Common myeloid progenitor, CD34-positive (primary cell): Measurements from ENCODE around the gene ANAPC15.

Source experiments
- CTCF ChIA-PET: fragments of 350-600 bp; sonication (Branson Sonifier 250); formaldehyde crosslinking; loops from one replicate; lab custom pipeline; 2021; ENCODE audit warnings: antibody characterized with exemption; lab: Charles Lee
- POLR2A ChIA-PET: fragments of 350-600 bp; sonication (Branson Sonifier 250); formaldehyde crosslinking; loops from one replicate; lab custom pipeline; 2021; ENCODE audit warnings: antibody characterized with exemption; lab: Charles Lee
- DNase-seq, 3 donors: peaks; one replicate each; pipeline versions ENCODE4 v3.0.0 to v3.0.0-alpha.2; 2013
- H3K27ac ChIP-seq, 2 experiments: 1 replicate in 1 of 2; 2 replicates in 1 of 2; pipeline ENCODE4 v1.7.0; 2013; ENCODE audit warnings: inconsistent platforms in 2 of 2, low read length in 2 of 2, mild to moderate bottlenecking in 2 of 2, low read depth in 1 of 2, moderate library complexity in 1 of 2; ENCODE audit not compliant: severe bottlenecking in 2 of 2, insufficient read depth in 1 of 2, poor library complexity in 1 of 2
- H3K27me3 ChIP-seq, 5 experiments: replicated peaks in 2 of 5; 1 replicate in 3 of 5; 2 replicates in 2 of 5; pipeline versions ENCODE4 v1.6.1 to v1.7.0; 2013; ENCODE audit warnings: low read length in 4 of 5, mild to moderate bottlenecking in 2 of 5, moderate library complexity in 2 of 5, inconsistent platforms in 1 of 5; ENCODE audit not compliant: insufficient read depth in 5 of 5, control insufficient read depth in 4 of 5
- H3K36me3 ChIP-seq, 4 experiments: 1 replicate in 2 of 4; 2 replicates in 2 of 4; pipeline versions ENCODE4 v1.6.1 to v1.7.0; 2013; ENCODE audit warnings: low read length in 3 of 4, control low read depth in 1 of 4, mild to moderate bottlenecking in 1 of 4; ENCODE audit not compliant: control insufficient read depth in 4 of 4, insufficient read depth in 4 of 4
- H3K4me1 ChIP-seq, 4 experiments: 1 replicate in 3 of 4; 2 replicates in 1 of 4; pipeline versions ENCODE4 v1.6.1 to v1.7.1; 2013; ENCODE audit warnings: low read length in 3 of 4, mild to moderate bottlenecking in 3 of 4, control low read depth in 1 of 4, inconsistent platforms in 1 of 4, moderate library complexity in 1 of 4; ENCODE audit not compliant: control insufficient read depth in 4 of 4, insufficient read depth in 4 of 4; ENCODE audit errors: control extremely low read depth in 1 of 4
- H3K4me3 ChIP-seq, 7 experiments: 1 replicate in 4 of 7; 2 replicates in 3 of 7; pipeline versions ENCODE4 v1.5.1 to v1.7.0; 2013; ENCODE audit warnings: mild to moderate bottlenecking in 7 of 7, low read length in 6 of 7, moderate library complexity in 6 of 7, inconsistent platforms in 2 of 7, low read depth in 2 of 7, control low read depth in 1 of 7; ENCODE audit not compliant: insufficient read depth in 4 of 7, control insufficient read depth in 1 of 7; ENCODE audit errors: extremely low read depth in 1 of 7
- H3K9me3 ChIP-seq, 5 experiments: 1 replicate in 4 of 5; 2 replicates in 1 of 5; pipeline versions ENCODE4 v1.6.1 to v1.7.1; 2013; ENCODE audit warnings: low read length in 4 of 5, mild to moderate bottlenecking in 2 of 5, inconsistent platforms in 1 of 5, low read depth in 1 of 5, moderate library complexity in 1 of 5; ENCODE audit not compliant: control insufficient read depth in 4 of 5, insufficient read depth in 2 of 5; ENCODE audit errors: control extremely low read depth in 1 of 5
- WGBS: methylation state at CpG from one replicate; pipeline ENCODE4 v1.1.5; 2013; ENCODE audit not compliant: insufficient coverage; 5-methylcytosine and 5-hydroxymethylcytosine counted together

Gene ANAPC15

GRCh38 chr11:72067676-72068075 lies 44.8 kb downstream of the ANAPC15 start:
- no peak overlapping the region for H3K4me3 ChIP-seq
- no peaks in the 10 kb centered on the region for H3K9me3 ChIP-seq
- ChIA-PET POLR2A (interaction anchor here (1.5 kb wide), 1 partner anchor 27 kb away, joined by 4 read pairs; no protein-coding TSS in a partner anchor), CTCF (interaction anchor here (0.9 to 4.4 kb wide), 6 partner anchors 11 to 41 kb away, joined by 3 to 19 read pairs (median 4); no protein-coding TSS in a partner anchor)
- no peaks in the 10 kb centered on the region for H3K27me3 ChIP-seq
- DNase-seq: no peak
- H3K36me3 ChIP-seq: peaks cover 3 to 42% (median 9%) of the 10 kb centered on the region in 4 experiments
- H3K4me1 ChIP-seq: peaks cover 0 to 35% (median 9%) of the 10 kb centered on the region in 4 experiments
- no peak overlapping the region for H3K27ac ChIP-seq

GRCh38 chr11:72067266-72067665 lies 45.2 kb downstream of the ANAPC15 start:
- DNase-seq: no peak
- Histone ChIP-seq H3K36me3 (peaks cover 3 to 42% (median 9%) of the 10 kb centered on the region in 4 experiments), H3K27ac (no peak overlapping the region), H3K4me3 (no peak overlapping the region), H3K9me3 (no peaks in the 10 kb centered on the region), H3K27me3 (no peaks in the 10 kb centered on the region), H3K4me1 (peaks cover 0 to 31% (median 8%) of the 10 kb centered on the region in 4 experiments)
- POLR2A ChIA-PET: no interaction called here
- CTCF ChIA-PET: interaction anchor here (0.9 to 4.4 kb wide), 7 partner anchors 8 to 41 kb away, joined by 3 to 19 read pairs (median 4); no protein-coding TSS in a partner anchor

GRCh38 chr11:72066855-72067254 lies 45.6 kb downstream of the ANAPC15 start:
- H3K27ac ChIP-seq: no peak overlapping the region
- no peak overlapping the region for H3K4me3 ChIP-seq
- DNase-seq: no peak
- ChIA-PET POLR2A (interaction anchor here (0.7 kb wide), 1 partner anchor 9 kb away, joined by 8 read pairs; no protein-coding TSS in a partner anchor), CTCF (interaction anchor here (0.9 to 4.4 kb wide), 8 partner anchors 8 to 40 kb away, joined by 3 to 19 read pairs (median 4); no protein-coding TSS in a partner anchor)
- H3K36me3 ChIP-seq: peaks cover 4 to 39% (median 10%) of the 10 kb centered on the region in 4 experiments
- no peaks in the 10 kb centered on the region for H3K27me3 ChIP-seq
- H3K4me1 ChIP-seq: peaks cover 0 to 27% (median 7%) of the 10 kb centered on the region in 4 experiments
- no peaks in the 10 kb centered on the region for H3K9me3 ChIP-seq

- no peak overlapping the region for H3K4me3 ChIP-seq
These were observed 50.6 kb downstream of the ANAPC15 start for GRCh38 chr11:72061739-72062396.

More at GRCh38 chr11:72061739-72062396, 50.6 kb downstream of the ANAPC15 start:
- DNase-seq: no peak
- no peaks in the 10 kb centered on the region for H3K9me3 ChIP-seq
- no peaks in the 10 kb centered on the region for H3K4me1 ChIP-seq
- H3K27me3 ChIP-seq: no peaks in the 10 kb centered on the region
- H3K36me3 ChIP-seq: peaks cover 7 to 31% (median 10%) of the 10 kb centered on the region in 4 experiments
- CTCF ChIA-PET: interaction anchor here (0.6 to 3.2 kb wide), 4 partner anchors 12 to 126 kb away, joined by 3 to 14 read pairs (median 6); no protein-coding TSS in a partner anchor
- H3K27ac ChIP-seq: no peak overlapping the region
- WGBS: 90% methylated on average over 2 of the region's 5 CpGs
- POLR2A ChIA-PET: no interaction called here
